ENCODE measurements around the gene CEMIP. TPM values are rescaled to one million over a fixed set of nuclear protein-coding genes. Genes with fewer than 3 reads are reported as not detected.

Gene CEMIP
- total and polyA plus RNA-seq, 8 donors, result 12.4 to 31.8 (median 27.4) TPM

DNA sequence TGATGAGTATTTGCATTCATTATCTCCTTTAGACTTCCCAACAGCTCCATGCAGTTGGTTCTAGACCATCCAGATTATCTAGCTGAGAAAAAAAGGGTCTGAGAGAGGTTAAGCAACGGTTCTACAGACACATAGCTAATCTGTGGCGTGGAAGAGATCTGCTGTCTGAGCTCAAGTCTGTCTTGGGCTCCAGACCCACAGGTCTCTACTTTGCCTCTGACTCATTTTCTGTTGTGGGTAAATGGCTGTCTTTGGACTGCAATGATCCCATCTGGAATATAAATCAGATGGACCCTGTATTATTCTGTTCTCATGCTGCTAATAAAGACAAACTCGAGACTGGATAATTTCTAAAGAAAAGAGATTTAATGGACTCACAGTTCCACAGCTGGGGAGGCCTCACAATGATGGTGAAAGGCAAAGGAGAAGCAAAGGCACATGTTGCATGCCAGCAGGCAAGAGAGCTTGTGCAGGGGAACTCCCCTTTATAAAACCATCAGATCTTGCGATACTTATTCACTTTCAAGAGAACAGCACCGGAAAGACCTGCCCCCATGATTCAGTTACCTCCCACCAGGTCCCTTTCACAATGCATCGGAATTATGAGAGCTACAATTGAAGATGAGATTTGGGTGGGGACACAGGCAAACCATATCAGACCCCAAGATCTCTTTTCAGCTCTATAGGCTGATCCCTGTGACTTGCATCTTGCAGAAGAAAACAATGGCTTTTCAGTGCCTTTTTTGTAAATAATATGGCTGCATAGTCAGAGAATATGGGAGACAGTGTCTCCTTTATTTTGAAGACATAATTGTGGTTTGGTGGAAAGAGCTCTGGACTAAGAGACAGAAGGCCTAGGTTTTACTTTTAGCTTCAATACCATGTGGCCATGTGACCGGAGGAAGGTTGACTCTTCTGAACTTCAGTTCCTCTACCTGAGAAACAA, 24.7 kb downstream of the CEMIP start:
- intact Hi-C loops (cut with DNase I), result no loop called here
- Histone ChIP-seq H3K27ac (no peak overlapping the region), H3K27me3 (no peaks in the 10 kb centered on the region), H3K4me1 (no peaks in the 10 kb centered on the region), H3K4me3 (no peak overlapping the region), H3K9me3 (no peaks in the 10 kb centered on the region), H3K36me3 (no peaks in the 10 kb centered on the region)
- no peak for ATAC-seq
- no peak for TF ChIP-seq CTCF (IDR thresholded peaks at IDR 0.05)
- DNase-seq, result no peak

GRCh38 chr15:80804970-80805495, 25.9 kb downstream of the CEMIP start:
- TF ChIP-seq CTCF (IDR thresholded peaks at IDR 0.05), result no peak
- no peak for DNase-seq
- ATAC-seq, result no peak
- Histone ChIP-seq H3K27ac (no peak overlapping the region), H3K27me3 (no peaks in the 10 kb centered on the region), H3K36me3 (no peaks in the 10 kb centered on the region), H3K4me3 (no peak overlapping the region), H3K9me3 (no peaks in the 10 kb centered on the region), H3K4me1 (no peaks in the 10 kb centered on the region)
- intact Hi-C loops (cut with DNase I), result no loop called here

DNA sequence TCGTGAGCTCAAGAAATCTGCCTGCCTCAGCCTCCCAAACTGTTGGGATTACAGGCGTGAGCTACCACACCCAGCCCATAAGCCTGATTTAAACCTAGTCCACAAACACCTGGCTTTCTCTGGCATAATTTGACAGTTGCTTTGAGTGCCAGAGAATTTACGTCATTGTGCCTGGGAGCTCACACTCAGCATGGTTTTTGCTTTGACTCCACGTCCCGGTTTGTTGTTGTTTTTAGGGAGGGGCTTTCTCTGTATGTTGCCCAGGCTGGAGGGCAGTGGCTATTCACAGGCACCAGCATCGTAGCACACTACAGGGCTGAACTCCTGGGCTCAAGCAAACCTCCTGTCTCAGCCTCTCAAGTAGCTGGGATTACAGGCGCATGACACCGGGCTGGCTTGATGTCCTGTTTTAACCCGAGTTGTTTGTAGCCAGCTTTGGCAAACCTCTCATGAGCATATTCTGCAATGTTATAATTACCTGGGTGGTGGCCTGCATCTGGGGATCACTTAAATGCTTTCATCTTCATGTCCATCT, 32.7 kb downstream of the CEMIP start:
- H3K27ac ChIP-seq, result no peak overlapping the region
- ATAC-seq (no peak), DNase-seq (no peak)
- intact Hi-C loops (cut with DNase I), result no loop called here
- TF ChIP-seq CTCF (IDR thresholded peaks at IDR 0.05), result no peak
- H3K36me3 ChIP-seq, result no peaks in the 10 kb centered on the region
- H3K4me3 ChIP-seq, result no peak overlapping the region
- H3K9me3 ChIP-seq, result no peaks in the 10 kb centered on the region
- no peaks in the 10 kb centered on the region for H3K27me3 ChIP-seq
- no peaks in the 10 kb centered on the region for H3K4me1 ChIP-seq

- H3K4me3 ChIP-seq, result no peak overlapping the region
- H3K36me3 ChIP-seq, result no peaks in the 10 kb centered on the region
- H3K4me1 ChIP-seq, result no peaks in the 10 kb centered on the region
- ATAC-seq, result no peak
- H3K9me3 ChIP-seq, result no peaks in the 10 kb centered on the region
- no peak for TF ChIP-seq CTCF (IDR thresholded peaks at IDR 0.05)
- no peaks in the 10 kb centered on the region for H3K27me3 ChIP-seq
- intact Hi-C loops (cut with DNase I), result no loop called here
- no peak overlapping the region for H3K27ac ChIP-seq
- DNase-seq, result no peak
Observed at GRCh38 chr15:80815106-80815505, 35.9 kb downstream of the CEMIP start.

- no peak overlapping the region for H3K4me3 ChIP-seq
- H3K27me3 ChIP-seq, result no peaks in the 10 kb centered on the region
- ATAC-seq, result no peak
- no peaks in the 10 kb centered on the region for H3K4me1 ChIP-seq
- H3K27ac ChIP-seq, result no peak overlapping the region
- DNase-seq, result no peak
- intact Hi-C loops (cut with DNase I), result no loop called here
- no peaks in the 10 kb centered on the region for H3K36me3 ChIP-seq
- H3K9me3 ChIP-seq, result no peaks in the 10 kb centered on the region
- TF ChIP-seq CTCF (IDR thresholded peaks at IDR 0.05), result no peak
Observed at GRCh38 chr15:80816049-80816653, 37.0 kb downstream of the CEMIP start.

Measured in left lung (tissue), 10 donors.